Prostate gland (tissue), 2 donors: ENCODE data around the gene RNU1-3.
"Not testable (repeated sequence)": the region's sequence is repeated elsewhere in the genome, so short reads cannot be mapped to it uniquely, and the experiment has no call there.

Source experiments
- POLR2A ChIP-seq: fragments of 450-650 bp; IDR thresholded peaks from one replicate; pipeline ENCODE4 v1.6.1; 2016; ENCODE audit warnings: antibody characterized with exemption, mild to moderate bottlenecking
- TF ChIP-seq, protein P1 (sequence below), 4 experiments: fragments of 200-600 bp in 2 of 4; fragments of 450-650 bp in 2 of 4; sonication (generic) in 2 of 4; IDR thresholded peaks; 1 replicate in 3 of 4; 2 replicates in 1 of 4; pipeline ENCODE4 v1.5.1; 2016 to 2019; ENCODE audit warnings: antibody characterized with exemption in 4 of 4, mild to moderate bottlenecking in 2 of 4, moderate library complexity in 2 of 4

- TF ChIP-seq, protein P1, sequence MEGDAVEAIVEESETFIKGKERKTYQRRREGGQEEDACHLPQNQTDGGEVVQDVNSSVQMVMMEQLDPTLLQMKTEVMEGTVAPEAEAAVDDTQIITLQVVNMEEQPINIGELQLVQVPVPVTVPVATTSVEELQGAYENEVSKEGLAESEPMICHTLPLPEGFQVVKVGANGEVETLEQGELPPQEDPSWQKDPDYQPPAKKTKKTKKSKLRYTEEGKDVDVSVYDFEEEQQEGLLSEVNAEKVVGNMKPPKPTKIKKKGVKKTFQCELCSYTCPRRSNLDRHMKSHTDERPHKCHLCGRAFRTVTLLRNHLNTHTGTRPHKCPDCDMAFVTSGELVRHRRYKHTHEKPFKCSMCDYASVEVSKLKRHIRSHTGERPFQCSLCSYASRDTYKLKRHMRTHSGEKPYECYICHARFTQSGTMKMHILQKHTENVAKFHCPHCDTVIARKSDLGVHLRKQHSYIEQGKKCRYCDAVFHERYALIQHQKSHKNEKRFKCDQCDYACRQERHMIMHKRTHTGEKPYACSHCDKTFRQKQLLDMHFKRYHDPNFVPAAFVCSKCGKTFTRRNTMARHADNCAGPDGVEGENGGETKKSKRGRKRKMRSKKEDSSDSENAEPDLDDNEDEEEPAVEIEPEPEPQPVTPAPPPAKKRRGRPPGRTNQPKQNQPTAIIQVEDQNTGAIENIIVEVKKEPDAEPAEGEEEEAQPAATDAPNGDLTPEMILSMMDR (IDR thresholded peaks at IDR 0.05), result not testable (repeated sequence)
- TF ChIP-seq POLR2A, result not testable (repeated sequence)
These were observed 30.1 kb downstream of the RNU1-3 start for GRCh38 chr1:16636551-16637195.
